SK-N-SH (cell line): Measurements from ENCODE around the gene TMEM161A. TPM values are rescaled to one million over a fixed set of nuclear protein-coding genes. Genes with fewer than 3 reads are reported as not detected.

Experiments used
- CTCF ChIA-PET: fragments of 300-600, 350-600 bp; formaldehyde crosslinking; extraction: SDS; loops from one replicate; lab custom pipeline; 2021; lab: Yijun Ruan, JAX
- POLR2A ChIA-PET: fragments of 350-600 bp; sonication (Branson Sonifier 250); formaldehyde crosslinking; extraction: SDS; loops from one replicate; lab custom pipeline; 2020; ENCODE audit warnings: antibody characterized with exemption, inconsistent platforms; lab: Yijun Ruan, JAX
- DNase-seq: peaks from one replicate; pipeline ENCODE4 v3.0.0; 2012
- H2AFZ ChIP-seq: fragments of 200-600 bp; sonication (generic); 2 replicates; pipeline ENCODE4 v1.8.1; 2016; ENCODE audit warnings: antibody characterized with exemption, mild to moderate bottlenecking, low read depth
- H3F3A ChIP-seq: fragments of 200-600 bp; sonication (generic); replicated peaks from 2 replicates; pipeline ENCODE3; 2016; ENCODE audit warnings: antibody characterized with exemption, mild to moderate bottlenecking; ENCODE audit not compliant: insufficient read depth
- H3K27ac ChIP-seq, 2 experiments: fragments of 200-500 bp in 1 of 2; fragments of 200-600 bp in 1 of 2; sonication (Bioruptor generic) in 1 of 2; sonication (generic), shearing (Covaris generic) in 1 of 2; 2 replicates each; pipeline versions ENCODE4 v1.5.1 to v1.6.1; 2014 to 2016; ENCODE audit warnings: low read depth in 2 of 2, inconsistent platforms in 1 of 2, low read length in 1 of 2, mild to moderate bottlenecking in 1 of 2, mixed read lengths in 1 of 2
- H3K27me3 ChIP-seq: fragments of 200-600 bp; sonication (generic), shearing (Covaris generic); 2 replicates; pipeline ENCODE4 v1.6.1; 2016; ENCODE audit warnings: mixed run types; ENCODE audit not compliant: insufficient read depth
- H3K36me3 ChIP-seq, 2 experiments: fragments of 200-500 bp in 1 of 2; fragments of 200-600 bp in 1 of 2; sonication (Bioruptor generic) in 1 of 2; sonication (generic) in 1 of 2; replicated peaks in 1 of 2; 2 replicates each; pipeline versions ENCODE3 to v1.5.1; 2014 to 2016; ENCODE audit warnings: low read length in 1 of 2, mild to moderate bottlenecking in 1 of 2; ENCODE audit not compliant: insufficient read depth in 2 of 2, control insufficient read depth in 1 of 2
- H3K4me1 ChIP-seq, 2 experiments: fragments of 200-500 bp in 1 of 2; fragments of 200-600 bp in 1 of 2; sonication (Bioruptor generic) in 1 of 2; sonication (generic), shearing (Covaris generic) in 1 of 2; 2 replicates each; pipeline versions ENCODE4 v1.5.1 to v1.6.1; 2014 to 2016; ENCODE audit warnings: low read depth in 1 of 2, low read length in 1 of 2, mixed run types in 1 of 2; ENCODE audit not compliant: insufficient read depth in 2 of 2, control insufficient read depth in 1 of 2
- H3K4me2 ChIP-seq: fragments of 200-600 bp; sonication (generic), shearing (Covaris generic); 2 replicates; pipeline ENCODE4 v1.6.1; 2017; ENCODE audit warnings: mixed run types
- H3K4me3 ChIP-seq, 2 experiments: fragments of 200-500 bp in 1 of 2; fragments of 200-600 bp in 1 of 2; sonication (Bioruptor generic) in 1 of 2; sonication (generic), shearing (Covaris generic) in 1 of 2; 2 replicates each; pipeline versions ENCODE4 v1.5.1 to v1.8.1; 2014 to 2016; ENCODE audit warnings: low read depth in 2 of 2, inconsistent platforms in 1 of 2, low read length in 1 of 2, mild to moderate bottlenecking in 1 of 2, mixed read lengths in 1 of 2, moderate library complexity in 1 of 2
- H3K79me2 ChIP-seq: fragments of 200-600 bp; sonication (generic); 2 replicates; pipeline ENCODE4 v1.8.1; 2017; ENCODE audit warnings: mild to moderate bottlenecking; ENCODE audit not compliant: insufficient read depth
- H3K9ac ChIP-seq: fragments of 200-600 bp; sonication (generic); 2 replicates; pipeline ENCODE4 v1.6.1; 2017; ENCODE audit warnings: mixed run types
- H3K9me2 ChIP-seq: fragments of 200-600 bp; sonication (generic); 2 replicates; pipeline ENCODE4 v1.6.1; 2017; ENCODE audit warnings: mixed run types
- H3K9me3 ChIP-seq: fragments of 200-600 bp; sonication (generic); 2 replicates; pipeline ENCODE4 v1.6.1; 2017; ENCODE audit warnings: mixed run types, mild to moderate bottlenecking, moderate library complexity
- H4K20me1 ChIP-seq: fragments of 200-600 bp; sonication (generic); 2 replicates; pipeline ENCODE4 v1.6.1; 2017; ENCODE audit warnings: mild to moderate bottlenecking, mixed run types; ENCODE audit not compliant: insufficient read depth
- EZH2phosphoT487 ChIP-seq: fragments of 200-600 bp; sonication (generic); IDR thresholded peaks from 2 replicates; pipeline ENCODE4 v1.6.1; 2017; ENCODE audit warnings: low read depth, mixed run types, mild to moderate bottlenecking, antibody characterized with exemption, moderate library complexity, borderline replicate concordance
- GATA2 ChIP-seq: sonication (generic); formaldehyde crosslinking; IDR thresholded peaks from 2 replicates; pipeline ENCODE4 v1.5.0; 2020; ENCODE audit warnings: mild to moderate bottlenecking, missing genetic modification reagents
- JUND ChIP-seq: IDR thresholded peaks from 2 replicates; pipeline ENCODE4 v1.4.0; 2012
- NFIC ChIP-seq: IDR thresholded peaks from 2 replicates; pipeline ENCODE4 v1.4.0; 2012; ENCODE audit warnings: borderline replicate concordance
- RFX5 ChIP-seq: IDR thresholded peaks from 2 replicates; pipeline ENCODE4 v1.6.1; 2012; ENCODE audit warnings: mild to moderate bottlenecking, improper control_type of control experiment, low read length
- SIN3A ChIP-seq: IDR thresholded peaks from 2 replicates; pipeline ENCODE4 v1.6.1; 2012; ENCODE audit warnings: low read depth, mild to moderate bottlenecking, low read length, moderate library complexity, borderline replicate concordance
- TAF1 ChIP-seq: IDR thresholded peaks from 2 replicates; pipeline ENCODE4 v1.6.1; 2012; ENCODE audit warnings: low read depth, mild to moderate bottlenecking, low read length, moderate library complexity, borderline replicate concordance
- TEAD4 ChIP-seq: IDR thresholded peaks from 2 replicates; pipeline ENCODE4 v1.4.0; 2012; ENCODE audit warnings: mild to moderate bottlenecking, borderline replicate concordance; ENCODE audit not compliant: insufficient read depth
- WGBS: methylation state at CpG from one replicate; pipeline ENCODE4 v1.1.6; 2017; ENCODE audit warnings: low lambda C conversion rate; 5-methylcytosine and 5-hydroxymethylcytosine counted together
- polyA plus RNA-seq, 3 experiments: library from polyadenylated mRNA; depleted of rRNA; stranded (reverse); fragments of >200 nt; gene quantifications; 2 replicates each; pipeline ENCODE4 v1.2.3, GENCODE V29; 2012
- TF ChIP-seq, protein P1 (sequence below): IDR thresholded peaks from 2 replicates; pipeline ENCODE4 v1.4.0; 2012; ENCODE audit warnings: low read depth, borderline replicate concordance
- TF ChIP-seq, protein P2 (sequence below): IDR thresholded peaks from 2 replicates; pipeline ENCODE4; 2012
- TF ChIP-seq, protein P3 (sequence below): IDR thresholded peaks from 2 replicates; pipeline ENCODE4 v1.4.0; 2012; ENCODE audit warnings: low read depth

The TMEM161A gene
- polyA plus RNA-seq, 1 of the 3 experiments (the other 2 are of a cell fraction), result 39.3 TPM

DNA sequence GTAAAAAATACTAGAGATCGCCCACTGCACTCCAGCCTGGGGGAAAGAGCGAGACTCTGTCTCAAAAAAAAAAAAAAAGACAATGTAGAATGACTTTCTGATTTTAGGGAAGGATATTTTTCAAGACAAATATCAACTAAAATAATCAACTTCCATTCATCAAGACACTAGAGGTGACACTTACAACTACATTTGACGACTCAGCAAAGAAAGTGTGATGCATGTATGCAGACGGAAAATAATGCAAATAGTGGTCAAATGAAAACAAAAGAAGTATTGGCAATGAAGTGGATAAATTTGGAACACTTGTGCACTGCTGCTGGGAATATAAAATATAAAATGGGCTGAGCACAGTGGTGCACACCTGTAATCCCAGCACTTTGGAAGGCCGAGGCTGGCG, 12.2 kb downstream of the TMEM161A start:
- no peaks in the 10 kb centered on the region for H3K79me2 ChIP-seq
- H3K4me1 ChIP-seq, result no peaks in the 10 kb centered on the region
- H3K9ac ChIP-seq, result no peak overlapping the region
- no peak for TF ChIP-seq EZH2phosphoT487
- no peak for TF ChIP-seq NFIC
- TF ChIP-seq GATA2 (CRISPR knock-in tag), result no peak
- no peak for TF ChIP-seq TAF1
- TF ChIP-seq, protein P1, sequence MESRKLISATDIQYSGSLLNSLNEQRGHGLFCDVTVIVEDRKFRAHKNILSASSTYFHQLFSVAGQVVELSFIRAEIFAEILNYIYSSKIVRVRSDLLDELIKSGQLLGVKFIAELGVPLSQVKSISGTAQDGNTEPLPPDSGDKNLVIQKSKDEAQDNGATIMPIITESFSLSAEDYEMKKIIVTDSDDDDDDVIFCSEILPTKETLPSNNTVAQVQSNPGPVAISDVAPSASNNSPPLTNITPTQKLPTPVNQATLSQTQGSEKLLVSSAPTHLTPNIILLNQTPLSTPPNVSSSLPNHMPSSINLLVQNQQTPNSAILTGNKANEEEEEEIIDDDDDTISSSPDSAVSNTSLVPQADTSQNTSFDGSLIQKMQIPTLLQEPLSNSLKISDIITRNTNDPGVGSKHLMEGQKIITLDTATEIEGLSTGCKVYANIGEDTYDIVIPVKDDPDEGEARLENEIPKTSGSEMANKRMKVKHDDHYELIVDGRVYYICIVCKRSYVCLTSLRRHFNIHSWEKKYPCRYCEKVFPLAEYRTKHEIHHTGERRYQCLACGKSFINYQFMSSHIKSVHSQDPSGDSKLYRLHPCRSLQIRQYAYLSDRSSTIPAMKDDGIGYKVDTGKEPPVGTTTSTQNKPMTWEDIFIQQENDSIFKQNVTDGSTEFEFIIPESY, result no peak
- TF ChIP-seq TEAD4, result no peak
- TF ChIP-seq RFX5, result no peak
- no peak overlapping the region for H2AFZ ChIP-seq
- DNase-seq, result no peak
- no peaks in the 10 kb centered on the region for H3K27me3 ChIP-seq
- H3K27ac ChIP-seq, result no peak overlapping the region
- WGBS, result 95% methylated on average over 6 of the region's 6 CpGs
- H3K9me2 ChIP-seq, result no peaks in the 10 kb centered on the region
- no peak overlapping the region for H3K4me3 ChIP-seq
- H4K20me1 ChIP-seq, result no peaks in the 10 kb centered on the region
- peaks cover 4% of the 10 kb centered on the region; the same call in 1 of the 2 replicates for H3K9me3 ChIP-seq
- H3F3A ChIP-seq, result no peaks in the 10 kb centered on the region
- no peak overlapping the region for H3K4me2 ChIP-seq
- POLR2A ChIA-PET, result no interaction called here
- CTCF ChIA-PET, result no interaction called here
- H3K36me3 ChIP-seq, result peaks cover 0 to 8% of the 10 kb centered on the region in 2 experiments

DNA sequence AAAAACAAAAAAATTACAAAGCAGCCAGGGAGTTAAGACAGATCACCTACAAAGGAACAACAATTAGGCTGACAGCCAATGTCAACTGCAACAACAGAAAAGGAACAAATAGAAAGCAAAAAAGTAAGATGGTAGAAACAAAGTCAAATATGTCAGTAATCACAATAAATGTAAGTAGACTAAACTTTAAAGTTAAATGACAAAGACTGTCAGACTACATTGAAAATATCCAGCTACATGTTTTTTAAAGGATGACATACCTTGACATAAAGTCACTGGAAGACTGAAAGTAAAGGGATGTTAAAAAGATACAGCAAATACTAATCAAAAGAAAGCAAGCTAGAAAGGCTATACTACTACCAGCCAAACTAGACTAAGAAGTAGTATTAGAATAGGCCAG, 14.9 kb downstream of the TMEM161A start:
- no peak overlapping the region for H3K27ac ChIP-seq
- H3K4me1 ChIP-seq, result no peaks in the 10 kb centered on the region
- H3F3A ChIP-seq, result no peaks in the 10 kb centered on the region
- CTCF ChIA-PET, result interaction anchor here (1.5 kb wide), 1 partner anchor 51 kb away, joined by 3 read pairs; no protein-coding TSS in a partner anchor
- no peaks in the 10 kb centered on the region for H4K20me1 ChIP-seq
- peaks cover 0 to 4% of the 10 kb centered on the region in 2 experiments for H3K36me3 ChIP-seq
- TF ChIP-seq, protein P2, sequence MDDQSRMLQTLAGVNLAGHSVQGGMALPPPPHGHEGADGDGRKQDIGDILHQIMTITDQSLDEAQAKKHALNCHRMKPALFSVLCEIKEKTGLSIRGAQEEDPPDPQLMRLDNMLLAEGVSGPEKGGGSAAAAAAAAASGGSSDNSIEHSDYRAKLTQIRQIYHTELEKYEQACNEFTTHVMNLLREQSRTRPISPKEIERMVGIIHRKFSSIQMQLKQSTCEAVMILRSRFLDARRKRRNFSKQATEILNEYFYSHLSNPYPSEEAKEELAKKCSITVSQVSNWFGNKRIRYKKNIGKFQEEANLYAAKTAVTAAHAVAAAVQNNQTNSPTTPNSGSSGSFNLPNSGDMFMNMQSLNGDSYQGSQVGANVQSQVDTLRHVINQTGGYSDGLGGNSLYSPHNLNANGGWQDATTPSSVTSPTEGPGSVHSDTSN, result no peak
- TF ChIP-seq SIN3A (no peak), JUND (no peak)
- TF ChIP-seq, protein P3, sequence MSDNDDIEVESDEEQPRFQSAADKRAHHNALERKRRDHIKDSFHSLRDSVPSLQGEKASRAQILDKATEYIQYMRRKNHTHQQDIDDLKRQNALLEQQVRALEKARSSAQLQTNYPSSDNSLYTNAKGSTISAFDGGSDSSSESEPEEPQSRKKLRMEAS, result no peak
- no peak overlapping the region for H3K4me2 ChIP-seq
- no peaks in the 10 kb centered on the region for H3K79me2 ChIP-seq
- no peak overlapping the region for H3K4me3 ChIP-seq
- no peaks in the 10 kb centered on the region for H3K9me2 ChIP-seq
- POLR2A ChIA-PET, result no interaction called here
- peaks cover 4% of the 10 kb centered on the region; the same call in 1 of the 2 replicates for H3K9me3 ChIP-seq
- H3K9ac ChIP-seq, result no peak overlapping the region
- H2AFZ ChIP-seq, result no peak overlapping the region
- DNase-seq, result no peak
- H3K27me3 ChIP-seq, result no peaks in the 10 kb centered on the region
